ENCODE data around the gene CER1.
"Not testable (repeated sequence)": the region's sequence is repeated elsewhere in the genome, so short reads cannot be mapped to it uniquely, and the experiment has no call there.

CER1 gene

GRCh38 chr9:14687042-14687719 lies 35.4 kb downstream of the CER1 start:
- ChIA-PET POLR2A (no interaction called here), CTCF (interaction anchor here (0.6 to 0.8 kb wide), 2 partner anchors 34 to 49 kb away, joined by 3 read pairs; no protein-coding TSS in a partner anchor)
- peaks cover 7% of the 10 kb centered on the region; the same call in 1 of the 2 replicates for H3K4me1 ChIP-seq (ENCODE audit: control insufficient read depth, insufficient read depth, low read length)
- no peak overlapping the region for H3K4me3 ChIP-seq (ENCODE audit: low read depth, low read length)
- TF ChIP-seq ZNF768 (tag by site-specific recombination; IDR thresholded peaks at IDR 0.05) (no peak), ZBTB1 (tag by site-specific recombination; IDR thresholded peaks at IDR 0.05) (no peak), OSR2 (tag by site-specific recombination; IDR thresholded peaks at IDR 0.05) (no peak), PRDM6 (tag by site-specific recombination; IDR thresholded peaks at IDR 0.05) (peak; percentile 88)
- TF ChIP-seq, protein P1, sequence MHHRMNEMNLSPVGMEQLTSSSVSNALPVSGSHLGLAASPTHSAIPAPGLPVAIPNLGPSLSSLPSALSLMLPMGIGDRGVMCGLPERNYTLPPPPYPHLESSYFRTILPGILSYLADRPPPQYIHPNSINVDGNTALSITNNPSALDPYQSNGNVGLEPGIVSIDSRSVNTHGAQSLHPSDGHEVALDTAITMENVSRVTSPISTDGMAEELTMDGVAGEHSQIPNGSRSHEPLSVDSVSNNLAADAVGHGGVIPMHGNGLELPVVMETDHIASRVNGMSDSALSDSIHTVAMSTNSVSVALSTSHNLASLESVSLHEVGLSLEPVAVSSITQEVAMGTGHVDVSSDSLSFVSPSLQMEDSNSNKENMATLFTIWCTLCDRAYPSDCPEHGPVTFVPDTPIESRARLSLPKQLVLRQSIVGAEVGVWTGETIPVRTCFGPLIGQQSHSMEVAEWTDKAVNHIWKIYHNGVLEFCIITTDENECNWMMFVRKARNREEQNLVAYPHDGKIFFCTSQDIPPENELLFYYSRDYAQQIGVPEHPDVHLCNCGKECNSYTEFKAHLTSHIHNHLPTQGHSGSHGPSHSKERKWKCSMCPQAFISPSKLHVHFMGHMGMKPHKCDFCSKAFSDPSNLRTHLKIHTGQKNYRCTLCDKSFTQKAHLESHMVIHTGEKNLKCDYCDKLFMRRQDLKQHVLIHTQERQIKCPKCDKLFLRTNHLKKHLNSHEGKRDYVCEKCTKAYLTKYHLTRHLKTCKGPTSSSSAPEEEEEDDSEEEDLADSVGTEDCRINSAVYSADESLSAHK (tag by site-specific recombination; IDR thresholded peaks at IDR 0.05), result peak; percentile 53; the same call in 1 of the 2 replicates
- H3K9me3 ChIP-seq (ENCODE audit: control insufficient read depth, insufficient read depth, low read depth, low read length), result no peaks in the 10 kb centered on the region
- H3K36me3 ChIP-seq (ENCODE audit: control insufficient read depth in 2 of 2, insufficient read depth in 1 of 2, low read length in 2 of 2), result peaks cover 0 to 21% of the 10 kb centered on the region in 2 experiments; a peak in 1 of 3 replicates
- no peak overlapping the region for H3K27ac ChIP-seq (ENCODE audit: extremely low read depth, low read depth, low read length)

GRCh38 chr9:14686168-14686567 lies 36.4 kb downstream of the CER1 start:
- Histone ChIP-seq H3K9me3 (ENCODE audit: control insufficient read depth, insufficient read depth, low read depth, low read length) (no peaks in the 10 kb centered on the region), H3K4me3 (ENCODE audit: low read depth, low read length) (no peak overlapping the region), H3K27ac (ENCODE audit: extremely low read depth, low read depth, low read length) (no peak overlapping the region), H3K36me3 (ENCODE audit: control insufficient read depth in 2 of 2, insufficient read depth in 1 of 2, low read length in 2 of 2) (peaks cover 0 to 25% of the 10 kb centered on the region in 2 experiments; a peak in 1 of 3 replicates), H3K4me1 (ENCODE audit: control insufficient read depth, insufficient read depth, low read length) (peaks cover 3% of the 10 kb centered on the region; the same call in 1 of the 2 replicates)
- ChIA-PET POLR2A (no interaction called here), CTCF (no interaction called here)
- TF ChIP-seq ZNF184 (tag by site-specific recombination; IDR thresholded peaks at IDR 0.05), result no peak
- TF ChIP-seq YY1 (tag by site-specific recombination; IDR thresholded peaks at IDR 0.05), result no peak
- no peak for TF ChIP-seq TCF7L2 (IDR thresholded peaks at IDR 0.05; ENCODE audit: borderline replicate concordance, low read depth, low read length)
- TF ChIP-seq ZFP69B (tag by site-specific recombination; IDR thresholded peaks at IDR 0.05), result no peak
- no peak for TF ChIP-seq ZBTB8A (tag by site-specific recombination; IDR thresholded peaks at IDR 0.05)
- no peak for TF ChIP-seq ZNF600 (tag by site-specific recombination; IDR thresholded peaks at IDR 0.05)
- TF ChIP-seq ZBTB26 (tag by site-specific recombination; optimal IDR thresholded peaks at IDR 0.05), result no peak
- no peak for TF ChIP-seq ZNF571 (tag by site-specific recombination; IDR thresholded peaks at IDR 0.05)
- no peak for TF ChIP-seq ZNF121 (tag by site-specific recombination; IDR thresholded peaks at IDR 0.05)
- no peak for TF ChIP-seq YY2 (tag by site-specific recombination; IDR thresholded peaks at IDR 0.05)
- no peak for TF ChIP-seq SALL2 (tag by site-specific recombination; IDR thresholded peaks at IDR 0.05; ENCODE audit: borderline replicate concordance)
- no peak for TF ChIP-seq GLI4 (tag by site-specific recombination; IDR thresholded peaks at IDR 0.05)
- TF ChIP-seq HIC1 (tag by site-specific recombination; IDR thresholded peaks at IDR 0.05), result no peak
- TF ChIP-seq ZNF426 (tag by site-specific recombination; IDR thresholded peaks at IDR 0.05), result no peak
- TF ChIP-seq ZBTB17 (tag by site-specific recombination; IDR thresholded peaks at IDR 0.05), result no peak
- TF ChIP-seq ZNF529 (tag by site-specific recombination; IDR thresholded peaks at IDR 0.05; ENCODE audit: insufficient replicate concordance), result no peak

GRCh38 chr9:14682616-14683015 lies 39.9 kb downstream of the CER1 start:
- POLR2A ChIA-PET; H3K36me3 ChIP-seq (ENCODE audit: control insufficient read depth in 2 of 2, insufficient read depth in 1 of 2, low read length in 2 of 2); H3K27ac ChIP-seq (ENCODE audit: extremely low read depth, low read depth, low read length); CTCF ChIA-PET; H3K9me3 ChIP-seq (ENCODE audit: control insufficient read depth, insufficient read depth, low read depth, low read length); H3K4me1 ChIP-seq (ENCODE audit: control insufficient read depth, insufficient read depth, low read length); H3K4me3 ChIP-seq (ENCODE audit: low read depth, low read length): not testable (repeated sequence)
